Activated CD4-positive, CD25-positive, alpha-beta regulatory T cell treated with anti-CD3 and anti-CD28 coated beads, Interleukin-2, amount 50 U/mL, for 24 hours (primary cell): ENCODE measurements around the gene ARHGAP1.

Source experiments
- ATAC-seq, 2 donors: fragments of 150-1000 bp; cut with Tn5 transposase; one replicate each; pipeline ENCODE4 v1.10.0; 2021; ENCODE audit warnings: mild to moderate bottlenecking in 1 of 2, moderate library complexity in 1 of 2

Gene ARHGAP1

GRCh38 chr11:46693597-46694012 lies 6.8 kb downstream of the ARHGAP1 start:
- ATAC-seq, result no peak

GRCh38 chr11:46692450-46692849 lies 8.0 kb downstream of the ARHGAP1 start:
- ATAC-seq, result no peak

DNA sequence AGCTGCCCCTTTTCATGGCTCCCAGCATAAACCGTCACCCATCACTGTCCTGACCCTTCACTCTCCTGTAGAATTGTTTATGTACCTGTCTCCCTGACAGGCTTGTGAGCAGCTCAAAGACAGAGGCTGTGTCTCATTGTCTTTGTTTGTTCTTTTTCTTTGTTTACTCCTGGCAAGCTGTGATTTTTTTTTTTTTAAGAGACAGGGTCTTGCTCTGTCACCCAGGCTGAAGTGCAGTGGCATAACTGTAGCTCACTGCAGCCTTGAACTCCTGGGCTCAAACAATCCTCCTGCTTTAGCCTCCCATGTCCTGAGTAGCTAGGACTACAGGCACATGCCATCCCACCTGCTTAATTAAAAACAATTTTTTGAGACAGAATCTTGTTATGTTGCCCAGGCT lies 9.7 kb downstream of the ARHGAP1 start:
- ATAC-seq, result no peak

DNA sequence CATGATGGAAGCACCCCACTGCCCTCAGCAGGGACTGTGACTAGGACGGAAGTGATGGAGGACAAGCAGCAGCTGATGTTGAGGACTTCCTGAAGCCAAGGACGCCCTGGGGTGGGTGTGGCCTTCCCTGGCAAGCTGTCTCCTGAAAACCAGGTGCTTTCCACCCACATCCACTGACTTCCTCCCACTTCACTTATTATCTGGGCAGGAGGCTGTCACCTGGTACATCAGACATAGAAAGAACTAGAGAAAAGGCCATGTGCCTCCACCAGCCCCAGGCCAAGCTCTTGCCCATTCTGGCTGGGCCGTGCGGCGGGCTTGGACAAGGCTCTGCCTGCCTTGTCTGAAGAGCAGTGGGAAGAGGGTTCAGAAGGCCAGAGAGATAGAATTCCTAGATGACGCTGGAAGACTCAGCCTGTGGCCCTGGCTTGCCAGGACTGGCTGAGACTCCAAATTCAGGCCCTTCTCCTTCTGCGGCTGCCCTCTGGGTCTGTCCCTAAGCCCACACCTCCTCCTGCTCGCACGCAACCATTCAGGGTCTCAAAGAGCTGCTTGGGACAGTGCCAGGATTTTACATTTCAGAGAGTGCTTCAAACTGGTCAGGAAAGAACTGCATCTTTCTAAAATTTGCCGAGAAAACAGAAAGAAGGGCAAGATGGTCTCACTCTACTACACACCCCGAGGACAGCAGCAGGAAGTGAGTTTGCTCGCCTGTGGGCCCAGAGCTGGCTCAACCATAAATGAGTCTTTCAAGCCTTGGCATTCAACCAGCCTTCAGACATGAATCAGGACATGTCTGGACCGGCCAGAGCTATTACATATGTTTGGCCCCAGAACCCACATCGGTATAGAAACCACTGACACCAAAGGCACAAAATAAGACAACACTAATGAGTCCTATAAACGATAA lies 13.3 kb downstream of the ARHGAP1 start:
- no peak for ATAC-seq

GRCh38 chr11:46684367-46684766 lies 16.1 kb downstream of the ARHGAP1 start:
- no peak for ATAC-seq

DNA sequence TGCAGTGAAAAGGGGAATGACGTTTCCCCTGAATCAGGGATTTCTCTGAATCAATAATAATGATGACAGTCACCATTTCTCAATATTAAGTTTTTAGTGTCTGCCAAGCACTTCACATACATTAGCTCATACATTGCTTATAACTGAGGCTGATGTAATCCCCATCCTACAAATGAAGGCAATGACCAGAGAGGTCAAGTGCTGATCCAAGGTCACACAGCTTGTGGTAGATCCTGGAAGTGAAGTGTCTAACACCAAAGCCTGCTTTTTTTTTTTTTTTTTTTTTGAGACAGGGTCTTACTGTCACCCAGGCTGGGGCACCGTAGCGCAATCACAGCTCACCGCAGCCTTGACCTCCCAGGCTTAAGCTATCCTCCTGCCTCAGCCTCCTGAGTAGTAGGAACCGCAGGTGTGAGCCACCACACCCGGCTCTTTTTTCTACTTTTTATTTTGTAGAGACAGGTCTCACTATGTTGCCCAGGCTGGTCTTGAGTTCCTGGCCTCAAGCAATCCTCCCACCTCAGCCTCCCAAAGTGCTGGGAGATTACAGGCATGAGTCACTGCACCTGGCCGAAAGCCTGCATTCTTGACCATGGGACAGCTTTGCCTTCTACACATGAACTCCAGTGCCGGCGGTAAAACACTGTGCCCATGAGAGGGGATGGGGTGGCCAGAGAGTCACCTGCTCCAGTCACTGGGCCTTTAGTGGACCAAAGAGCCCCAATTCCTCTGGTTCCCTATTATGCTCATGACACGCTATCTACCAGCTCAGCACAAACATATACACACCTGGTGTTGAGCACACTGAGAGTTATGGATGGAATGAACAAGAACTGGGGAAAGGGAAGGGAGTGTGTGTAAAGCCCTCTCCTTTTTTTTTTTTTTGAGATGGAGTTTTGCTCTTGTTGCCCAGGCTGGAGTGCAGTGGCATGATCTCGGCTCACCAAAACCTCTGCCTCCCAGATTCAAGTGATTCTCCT lies 17.4 kb downstream of the ARHGAP1 start:
- ATAC-seq, result no peak

DNA sequence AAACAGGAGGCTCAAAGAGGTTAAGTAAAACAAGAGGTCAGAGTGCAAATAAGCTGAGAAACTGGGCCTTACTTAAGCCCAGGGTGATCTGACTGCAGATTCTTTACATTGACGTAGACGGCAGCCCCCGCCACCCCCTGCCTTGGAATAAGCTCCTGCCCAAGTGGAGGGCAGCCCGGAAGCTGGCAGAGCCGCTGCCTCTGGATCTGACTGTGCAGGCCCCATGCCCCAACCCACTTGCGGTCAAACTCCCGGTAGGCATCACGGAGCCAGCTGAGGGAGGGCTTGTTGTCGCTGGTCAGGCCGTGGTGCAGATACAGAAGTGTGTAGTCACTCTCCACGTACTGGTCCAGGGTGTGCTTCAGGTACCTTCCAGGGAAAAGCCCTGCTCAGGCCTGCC lies 18.6 kb downstream of the ARHGAP1 start:
- no peak for ATAC-seq

- no peak for ATAC-seq
Measured at GRCh38 chr11:46680815-46681214, 19.6 kb downstream of the ARHGAP1 start.

DNA sequence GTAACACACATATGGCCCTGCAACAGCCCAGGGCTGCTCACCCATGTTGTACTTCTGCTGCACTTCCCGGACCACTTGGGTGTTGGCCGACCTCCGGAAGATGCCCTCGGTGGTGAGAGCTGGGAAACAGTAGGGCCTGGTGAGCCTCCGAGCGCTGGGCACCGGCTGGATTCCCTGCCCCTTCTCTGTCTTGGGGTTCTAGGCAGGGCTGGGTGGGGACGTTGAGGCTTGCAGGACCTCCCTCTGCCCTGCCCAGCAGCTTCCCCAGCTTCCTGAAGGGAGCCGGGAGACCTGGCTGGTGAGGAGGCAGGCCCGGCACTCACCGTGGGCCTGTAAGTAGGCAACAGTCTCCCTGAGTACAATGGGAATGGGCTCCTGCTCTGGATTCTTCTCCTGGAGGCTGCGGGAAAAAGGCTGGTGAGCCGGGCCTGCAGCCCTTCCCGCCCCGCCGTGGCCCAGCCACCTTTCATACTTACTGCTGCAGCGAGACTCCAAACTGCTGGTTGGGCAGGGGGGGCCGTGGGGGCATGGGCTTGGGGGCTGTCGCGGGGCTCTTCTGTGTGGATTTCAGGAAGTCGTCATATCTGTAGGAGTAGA lies 20.2 kb downstream of the ARHGAP1 start:
- ATAC-seq, result no peak

GRCh38 chr11:46679241-46680163 lies 20.9 kb downstream of the ARHGAP1 start:
- ATAC-seq, result no peak

- ATAC-seq, result no peak
Measured at GRCh38 chr11:46678741-46679130, 21.7 kb downstream of the ARHGAP1 start.

DNA sequence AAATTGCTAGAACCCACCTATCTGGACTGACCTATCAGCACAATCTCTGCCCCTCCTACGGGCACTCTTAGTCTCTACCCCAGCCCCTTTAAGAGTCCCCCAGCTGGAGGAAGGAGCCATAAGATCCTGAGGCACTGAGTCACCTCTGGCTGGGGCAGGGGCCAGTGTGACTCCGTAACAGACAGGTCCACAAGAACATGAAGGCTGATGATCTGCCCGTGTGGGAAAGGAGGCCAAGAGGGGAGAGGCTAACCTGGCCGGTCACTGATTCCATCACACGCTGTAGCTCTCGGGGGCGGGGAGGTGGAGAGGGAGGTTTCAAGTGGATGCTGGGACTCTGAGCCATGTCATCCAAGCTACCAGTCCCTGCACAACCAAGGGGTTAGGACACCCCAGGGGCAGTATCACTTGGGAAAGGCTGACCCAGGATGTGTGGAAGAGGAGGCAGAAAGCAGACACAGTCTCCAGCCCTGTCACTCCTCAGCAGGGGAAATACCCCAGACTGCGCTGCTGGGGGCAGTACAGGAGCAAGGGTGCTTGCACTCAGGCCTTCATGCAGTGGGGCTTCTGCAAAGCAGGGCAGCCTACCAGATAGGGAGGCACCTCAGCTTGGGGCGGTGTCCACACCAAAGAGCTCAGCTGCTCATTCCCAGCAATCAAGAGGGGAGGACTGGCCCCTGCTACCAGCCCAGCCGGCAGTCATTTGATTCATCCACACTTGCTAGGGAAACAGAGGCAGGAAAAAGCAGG lies 22.3 kb downstream of the ARHGAP1 start:
- no peak for ATAC-seq

GRCh38 chr11:46677169-46677568 lies 23.2 kb downstream of the ARHGAP1 start:
- no peak for ATAC-seq

- ATAC-seq, result no peak
Measured at GRCh38 chr11:46676436-46677158, 23.8 kb downstream of the ARHGAP1 start.

DNA sequence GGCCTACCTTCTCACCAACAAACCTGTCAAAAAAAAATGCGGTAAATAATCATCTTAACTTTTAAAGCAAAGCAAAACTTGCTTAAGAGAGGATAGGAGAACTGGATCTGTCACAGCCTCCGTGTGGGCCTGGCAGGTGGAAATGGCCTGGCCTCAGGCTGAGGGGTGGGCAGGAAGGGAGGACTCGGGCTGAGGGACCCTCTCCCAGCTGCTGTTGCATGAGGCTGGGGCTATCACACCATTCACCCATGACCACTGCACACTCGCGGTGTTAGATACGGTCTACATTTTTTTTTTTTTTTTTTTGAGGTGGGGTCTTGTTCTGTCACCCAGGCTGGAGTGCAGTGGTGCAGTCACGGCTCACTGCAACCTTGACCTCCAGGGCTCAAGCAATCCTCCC lies 24.5 kb downstream of the ARHGAP1 start:
- no peak for ATAC-seq

DNA sequence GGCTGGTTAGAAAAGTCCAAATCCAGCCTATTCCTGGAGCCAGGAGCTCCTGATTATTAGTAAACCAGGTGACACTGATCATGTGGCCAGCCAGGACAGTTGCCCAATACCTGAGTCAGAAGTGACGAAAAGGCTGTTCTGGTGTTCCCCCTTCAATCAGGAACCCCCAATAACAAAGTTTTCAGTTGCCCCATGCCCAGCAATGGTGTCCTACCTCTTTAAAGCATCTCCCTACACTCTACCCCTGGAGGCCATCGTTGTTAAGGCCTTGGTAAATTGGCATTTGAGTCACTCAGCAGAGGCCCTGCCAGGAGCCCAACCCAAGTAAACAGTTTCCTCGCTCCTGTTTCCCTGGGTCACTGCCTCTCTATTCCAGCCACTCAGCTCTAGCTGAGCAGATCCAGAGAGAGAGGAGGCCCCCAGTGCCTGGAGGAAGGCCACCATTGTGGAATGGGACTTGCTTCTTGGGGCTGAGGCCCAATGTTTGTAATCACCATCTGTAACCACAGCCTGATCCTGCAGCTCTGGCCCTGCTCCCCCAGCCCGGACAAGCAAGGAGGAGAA lies 25.0 kb downstream of the ARHGAP1 start:
- ATAC-seq, result no peak

GRCh38 chr11:46674463-46675287 lies 25.7 kb downstream of the ARHGAP1 start:
- ATAC-seq, result no peak

GRCh38 chr11:46673713-46674462 lies 26.5 kb downstream of the ARHGAP1 start:
- ATAC-seq, result no peak
